ENCODE data around the gene MLLT3.

- no peak for TF ChIP-seq CTCF (IDR thresholded peaks at IDR 0.05; ENCODE audit: poor library complexity)
- TF ChIP-seq EZH2phosphoT487 (IDR thresholded peaks at IDR 0.05; ENCODE audit: low read depth, severe bottlenecking, unreplicated experiment), result no peak
- no peak for TF ChIP-seq EZH2 (IDR thresholded peaks at IDR 0.05; ENCODE audit: borderline replicate concordance)
Measured at GRCh38 chr9:20404192-20404813, 218.0 kb downstream of the MLLT3 start.
